ENCODE results near the gene MPDU1. TPM values are rescaled to one million over a fixed set of nuclear protein-coding genes. Genes with fewer than 3 reads are reported as not detected.
"Not testable (repeated sequence)": the region's sequence is repeated elsewhere in the genome, so short reads cannot be mapped to it uniquely, and the experiment has no call there.

MPDU1 gene
- total RNA-seq, 1 donor from 2014 or later, result 36.7 TPM

- no peak for ATAC-seq
These were observed 2.8 kb upstream of the MPDU1 start for GRCh38 chr17:7580604-7581575.

- no peak for ATAC-seq
These were observed 1.0 kb upstream of the MPDU1 start for GRCh38 chr17:7582396-7583252.

GRCh38 chr17:7586673-7587419 lies 3.2 kb downstream of the MPDU1 start:
- ATAC-seq, result peak; percentile 4

GRCh38 chr17:7587420-7588151 lies 3.9 kb downstream of the MPDU1 start:
- ATAC-seq, result peak; percentile 44

GRCh38 chr17:7588553-7589203 lies 5.0 kb downstream of the MPDU1 start:
- peak; percentile 32 for ATAC-seq

GRCh38 chr17:7589204-7589868 lies 5.7 kb downstream of the MPDU1 start:
- peak; percentile 63 for ATAC-seq

- ATAC-seq, result peak; percentile 71
These were observed 6.4 kb downstream of the MPDU1 start, which contains the start of gene SOX15 for GRCh38 chr17:7589891-7590691. Gene SOX15 (minus strand): TSS chr17:7590094. CDS start chr17:7589676, 418 bp downstream.

GRCh38 chr17:7590743-7591142 lies 7.1 kb downstream of the MPDU1 start:
- ATAC-seq, result peak; percentile 66

- no peak for ATAC-seq
These were observed 7.9 kb downstream of the MPDU1 start for GRCh38 chr17:7591596-7591995.

GRCh38 chr17:7592422-7593021 lies 8.9 kb downstream of the MPDU1 start:
- ATAC-seq, result no peak

- ATAC-seq, result no peak
These were observed 9.6 kb downstream of the MPDU1 start for GRCh38 chr17:7593296-7593695.

GRCh38 chr17:7597561-7597960 lies 13.9 kb downstream of the MPDU1 start:
- not testable (repeated sequence) for ATAC-seq

- ATAC-seq, result no peak
These were observed 22.6 kb downstream of the MPDU1 start for GRCh38 chr17:7606280-7606679.

- ATAC-seq, result no peak
These were observed 27.0 kb downstream of the MPDU1 start for GRCh38 chr17:7610641-7611040.

GRCh38 chr17:7611635-7612293 lies 28.1 kb downstream of the MPDU1 start:
- ATAC-seq, result no peak

- no peak for ATAC-seq
These were observed 28.6 kb downstream of the MPDU1 start for GRCh38 chr17:7612294-7612640.

GRCh38 chr17:7613769-7614424 lies 30.2 kb downstream of the MPDU1 start:
- no peak for ATAC-seq

All from esophagus mucosa (tissue), 1 donor.